ENCODE results near the gene GBF1. TPM values are rescaled to one million over a fixed set of nuclear protein-coding genes. Genes with fewer than 3 reads are reported as not detected.
"Not testable (repeated sequence)": the region's sequence is repeated elsewhere in the genome, so short reads cannot be mapped to it uniquely, and the experiment has no call there.

Gene GBF1
- total RNA-seq, 2 experiments from 2014 or later, result 33.1 to 37.5 TPM

GRCh38 chr10:102300278-102300843, 55.0 kb downstream of the GBF1 start:
- H3K36me3 Mint-ChIP-seq (ENCODE audit: low read depth), result peaks cover 6% of the 10 kb centered on the region

GRCh38 chr10:102300912-102301311, 55.6 kb downstream of the GBF1 start:
- intact Hi-C loops (cut with DNase I, micrococcal nuclease), result loop anchor here in 1 of 2 experiments (1.0 kb wide), 1 partner anchor 33 kb away; no protein-coding TSS in a partner anchor
- POLR2A ChIA-PET, result interaction anchor here (0.6 to 1.4 kb wide), 5 partner anchors 10 to 304 kb away, joined by 3 to 4 read pairs (median 3); no protein-coding TSS in a partner anchor
- H3K9me3 Mint-ChIP-seq (ENCODE audit: low read depth); H3K27me3 Mint-ChIP-seq; ATAC-seq; DNase-seq; H3K36me3 Mint-ChIP-seq (ENCODE audit: low read depth); H3K4me3 Mint-ChIP-seq: not testable (repeated sequence)
- CTCF ChIA-PET, result interaction anchor here (0.8 to 1.6 kb wide), 3 partner anchors 16 to 459 kb away, joined by 3 to 7 read pairs (median 6); no protein-coding TSS in a partner anchor
- H3K27ac Mint-ChIP-seq, result peak overlapping the region; percentile 23
- peaks cover 24% of the 10 kb centered on the region for H3K4me1 Mint-ChIP-seq

More at GRCh38 chr10:102300278-102300843, 55.0 kb downstream of the GBF1 start:
- no peaks in the 10 kb centered on the region for H3K27me3 Mint-ChIP-seq
- DNase-seq, result no peak
- ATAC-seq, result peak; percentile 75
- H3K9me3 Mint-ChIP-seq (ENCODE audit: low read depth), result no peaks in the 10 kb centered on the region
- intact Hi-C loops (cut with DNase I, micrococcal nuclease), result loop anchor here in 1 of 2 experiments (1.0 kb wide), 1 partner anchor 32 kb away; no protein-coding TSS in a partner anchor
- ChIA-PET CTCF (interaction anchor here (0.6 to 1.6 kb wide), 8 partner anchors 9 to 459 kb away, joined by 3 to 7 read pairs (median 4); no protein-coding TSS in a partner anchor), POLR2A (interaction anchor here (0.6 to 1.4 kb wide), 5 partner anchors 10 to 305 kb away, joined by 3 to 4 read pairs (median 3); no protein-coding TSS in a partner anchor)
- peak overlapping the region; percentile 48 for H3K27ac Mint-ChIP-seq
- H3K4me1 Mint-ChIP-seq, result peaks cover 24% of the 10 kb centered on the region
- no peak overlapping the region for H3K4me3 Mint-ChIP-seq

GRCh38 chr10:102301332-102301731, 56.0 kb downstream of the GBF1 start:
- POLR2A ChIA-PET; H3K36me3 Mint-ChIP-seq (ENCODE audit: low read depth); DNase-seq; H3K9me3 Mint-ChIP-seq (ENCODE audit: low read depth); ATAC-seq; H3K4me3 Mint-ChIP-seq; intact Hi-C loops (cut with DNase I, micrococcal nuclease); H3K27me3 Mint-ChIP-seq; H3K27ac Mint-ChIP-seq: not testable (repeated sequence)
- CTCF ChIA-PET, result interaction anchor here (1.4 kb wide), 1 partner anchor 131 kb away, joined by 3 read pairs; no protein-coding TSS in a partner anchor
- H3K4me1 Mint-ChIP-seq, result peaks cover 24% of the 10 kb centered on the region

- Mint-ChIP-seq H3K27me3 (no peaks in the 10 kb centered on the region), H3K4me3 (no peak overlapping the region), H3K36me3 (ENCODE audit: low read depth) (peaks cover 14% of the 10 kb centered on the region), H3K27ac (no peak overlapping the region), H3K9me3 (ENCODE audit: low read depth) (no peaks in the 10 kb centered on the region), H3K4me1 (peaks cover 18% of the 10 kb centered on the region)
- POLR2A ChIA-PET, result interaction anchor here (1.0 kb wide), 1 partner anchor 19 kb away, joined by 3 read pairs; no protein-coding TSS in a partner anchor
- DNase-seq (no peak), ATAC-seq (no peak)
- CTCF ChIA-PET, result interaction anchor here (1.0 to 2.9 kb wide), 4 partner anchors 10 to 133 kb away, joined by 3 to 10 read pairs (median 4); no protein-coding TSS in a partner anchor
- intact Hi-C loops (cut with DNase I, micrococcal nuclease), result no loop called here
Observed at GRCh38 chr10:102302611-102303010, 57.3 kb downstream of the GBF1 start.

- CTCF ChIA-PET, result interaction anchor here (0.5 to 1.4 kb wide), 3 partner anchors 10 to 488 kb away, joined by 3 to 4 read pairs (median 3); partner anchors contain the start of gene OGA
- no peak for ATAC-seq
- H3K4me3 Mint-ChIP-seq, result no peak overlapping the region
Observed at GRCh38 chr10:102306006-102306405, 60.7 kb downstream of the GBF1 start.

GRCh38 chr10:102306710-102307109, 61.4 kb downstream of the GBF1 start:
- ChIA-PET POLR2A (no interaction called here), CTCF (interaction anchor here (0.5 to 1.4 kb wide), 6 partner anchors 9 to 1419 kb away, joined by 3 to 4 read pairs (median 3); no protein-coding TSS in a partner anchor)
- ATAC-seq (no peak), DNase-seq (no peak)
- no peaks in the 10 kb centered on the region for H3K27me3 Mint-ChIP-seq
- no peak overlapping the region for H3K27ac Mint-ChIP-seq
- no peak overlapping the region for H3K4me3 Mint-ChIP-seq
- peaks cover 28% of the 10 kb centered on the region for H3K4me1 Mint-ChIP-seq
- intact Hi-C loops (cut with DNase I, micrococcal nuclease), result no loop called here
- H3K9me3 Mint-ChIP-seq (ENCODE audit: low read depth), result no peaks in the 10 kb centered on the region
- H3K36me3 Mint-ChIP-seq (ENCODE audit: low read depth), result peaks cover 12% of the 10 kb centered on the region

More at GRCh38 chr10:102306006-102306405, 60.7 kb downstream of the GBF1 start:
- intact Hi-C loops (cut with DNase I, micrococcal nuclease), result no loop called here
- POLR2A ChIA-PET, result no interaction called here
- Mint-ChIP-seq H3K36me3 (ENCODE audit: low read depth) (peaks cover 12% of the 10 kb centered on the region), H3K4me1 (peaks cover 21% of the 10 kb centered on the region), H3K27ac (no peak overlapping the region), H3K27me3 (no peaks in the 10 kb centered on the region), H3K9me3 (ENCODE audit: low read depth) (no peaks in the 10 kb centered on the region)
- no peak for DNase-seq

GRCh38 chr10:102308318-102308717, 63.0 kb downstream of the GBF1 start:
- intact Hi-C loops (cut with DNase I, micrococcal nuclease); DNase-seq; H3K27ac Mint-ChIP-seq; H3K27me3 Mint-ChIP-seq; ATAC-seq; POLR2A ChIA-PET; H3K4me3 Mint-ChIP-seq; H3K36me3 Mint-ChIP-seq (ENCODE audit: low read depth); H3K9me3 Mint-ChIP-seq (ENCODE audit: low read depth): not testable (repeated sequence)
- peaks cover 43% of the 10 kb centered on the region for H3K4me1 Mint-ChIP-seq
- CTCF ChIA-PET, result interaction anchor here (1.2 to 5.7 kb wide), 2 partner anchors 11 to 78 kb away, joined by 3 to 34 read pairs; no protein-coding TSS in a partner anchor

GRCh38 chr10:102309236-102309635, 63.9 kb downstream of the GBF1 start:
- ATAC-seq (no peak), DNase-seq (no peak)
- POLR2A ChIA-PET, result no interaction called here
- CTCF ChIA-PET, result interaction anchor here (0.9 to 5.7 kb wide), 7 partner anchors 9 to 284 kb away, joined by 3 to 34 read pairs (median 4); no protein-coding TSS in a partner anchor
- no peaks in the 10 kb centered on the region for H3K9me3 Mint-ChIP-seq (ENCODE audit: low read depth)
- no peak overlapping the region for H3K4me3 Mint-ChIP-seq
- H3K36me3 Mint-ChIP-seq (ENCODE audit: low read depth), result peaks cover 9% of the 10 kb centered on the region
- peaks cover 48% of the 10 kb centered on the region for H3K4me1 Mint-ChIP-seq
- intact Hi-C loops (cut with DNase I, micrococcal nuclease), result no loop called here
- H3K27ac Mint-ChIP-seq, result no peak overlapping the region
- H3K27me3 Mint-ChIP-seq, result no peaks in the 10 kb centered on the region

GRCh38 chr10:102309916-102310315, 64.6 kb downstream of the GBF1 start:
- H3K27me3 Mint-ChIP-seq, result no peaks in the 10 kb centered on the region
- CTCF ChIA-PET, result interaction anchor here (1.0 to 5.7 kb wide), 7 partner anchors 10 to 283 kb away, joined by 3 to 34 read pairs (median 4); partner anchors contain the start of gene GBF1
- H3K4me3 Mint-ChIP-seq, result no peak overlapping the region
- ATAC-seq (no peak), DNase-seq (no peak)
- intact Hi-C loops (cut with DNase I, micrococcal nuclease), result no loop called here
- H3K27ac Mint-ChIP-seq, result no peak overlapping the region
- H3K4me1 Mint-ChIP-seq, result peaks cover 53% of the 10 kb centered on the region
- H3K36me3 Mint-ChIP-seq (ENCODE audit: low read depth), result peaks cover 9% of the 10 kb centered on the region
- no peaks in the 10 kb centered on the region for H3K9me3 Mint-ChIP-seq (ENCODE audit: low read depth)
- POLR2A ChIA-PET, result no interaction called here

GRCh38 chr10:102310361-102311024, 65.2 kb downstream of the GBF1 start:
- DNase-seq (no peak), ATAC-seq (no peak)
- Mint-ChIP-seq H3K27me3 (no peaks in the 10 kb centered on the region), H3K27ac (no peak overlapping the region), H3K9me3 (ENCODE audit: low read depth) (no peaks in the 10 kb centered on the region), H3K36me3 (ENCODE audit: low read depth) (peaks cover 9% of the 10 kb centered on the region), H3K4me1 (peaks cover 53% of the 10 kb centered on the region), H3K4me3 (no peak overlapping the region)
- intact Hi-C loops (cut with DNase I, micrococcal nuclease), result no loop called here
- ChIA-PET CTCF (interaction anchor here (1.1 to 5.7 kb wide), 6 partner anchors 12 to 84 kb away, joined by 3 to 34 read pairs (median 4); partner anchors contain the start of gene GBF1), POLR2A (no interaction called here)

- no peak overlapping the region for H3K4me3 Mint-ChIP-seq
- ATAC-seq, result no peak
- POLR2A ChIA-PET, result no interaction called here
Observed at GRCh38 chr10:102311025-102311420, 65.7 kb downstream of the GBF1 start.

More at GRCh38 chr10:102311025-102311420, 65.7 kb downstream of the GBF1 start:
- intact Hi-C loops (cut with DNase I, micrococcal nuclease), result no loop called here
- Mint-ChIP-seq H3K27ac (no peak overlapping the region), H3K4me1 (peaks cover 53% of the 10 kb centered on the region), H3K36me3 (ENCODE audit: low read depth) (peaks cover 9% of the 10 kb centered on the region), H3K9me3 (ENCODE audit: low read depth) (no peaks in the 10 kb centered on the region), H3K27me3 (no peaks in the 10 kb centered on the region)
- DNase-seq, result no peak
- CTCF ChIA-PET, result interaction anchor here (0.7 to 5.7 kb wide), 7 partner anchors 13 to 84 kb away, joined by 3 to 34 read pairs (median 4); no protein-coding TSS in a partner anchor
